ENCODE results near the gene KLHL13. TPM values are rescaled to one million over a fixed set of nuclear protein-coding genes. Genes with fewer than 3 reads are reported as not detected.

KLHL13 gene
- total and polyA plus RNA-seq, 2 experiments from 2014 or later = 18.5 to 44.9 TPM

DNA sequence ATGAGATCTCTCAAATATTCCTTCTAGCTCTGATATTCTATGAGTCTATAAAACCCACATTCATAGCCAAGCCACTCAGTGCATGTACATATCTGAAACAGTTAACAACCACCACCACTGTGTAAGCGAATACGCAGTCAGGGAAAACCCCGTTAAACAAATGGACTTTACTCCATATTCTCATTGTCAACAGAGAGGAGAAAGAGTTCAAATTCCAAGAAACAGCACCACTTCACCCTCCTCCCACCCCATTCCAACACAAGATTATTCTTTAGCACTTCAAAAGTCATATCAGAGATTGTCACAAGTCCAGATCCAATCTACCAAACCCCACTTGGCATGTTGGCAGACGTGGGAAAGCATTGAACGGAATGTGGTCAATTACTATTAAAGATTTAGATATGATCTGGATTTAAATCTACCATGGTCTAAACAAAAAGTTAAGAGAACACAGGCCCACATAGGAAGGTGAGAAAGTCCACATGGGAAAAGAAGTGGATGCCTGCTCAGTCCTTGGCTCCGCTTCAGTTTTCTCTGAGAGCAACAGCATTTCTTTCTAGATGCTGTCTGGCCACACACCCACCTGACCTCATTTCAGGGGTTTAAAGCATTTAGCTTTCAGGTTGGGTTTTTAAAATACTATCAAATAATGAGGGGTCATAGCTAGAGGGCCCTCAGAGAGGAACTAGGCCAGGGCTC is 39.8 kb upstream of the KLHL13 start:
- H3K9me2 ChIP-seq (replicated peaks; ENCODE audit: insufficient read depth) = no peaks in the 10 kb centered on the region
- H4K20me1 ChIP-seq (ENCODE audit: insufficient read depth, poor library complexity, severe bottlenecking) = no peaks in the 10 kb centered on the region
- H3K27ac ChIP-seq = peak overlapping the region; percentile 94

DNA sequence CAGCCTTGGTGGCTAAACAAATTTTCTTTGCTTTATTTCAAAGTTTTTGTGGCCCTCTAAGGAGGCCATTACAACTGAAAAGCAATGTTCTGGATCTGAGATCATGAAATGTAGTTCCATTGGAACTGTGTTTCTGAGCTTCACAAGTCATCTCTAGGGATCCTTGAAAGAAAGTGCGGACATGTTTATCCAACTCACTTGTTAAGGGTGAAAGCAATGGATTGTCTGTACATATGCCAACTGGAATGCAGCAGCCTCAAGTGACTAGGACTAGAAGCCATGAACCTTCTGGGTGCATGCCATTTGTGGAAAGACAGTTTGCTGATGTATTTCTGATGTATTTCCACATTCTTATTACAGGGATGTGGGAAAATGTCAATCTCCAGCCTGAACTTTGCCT is 36.7 kb upstream of the KLHL13 start:
- 92% methylated on average over 1 of the region's 1 CpG for WGBS (ENCODE audit: low lambda C conversion rate, missing lambda C conversion rate)
- no peak for TF ChIP-seq EZH2 (IDR thresholded peaks at IDR 0.05; ENCODE audit: borderline replicate concordance)
- TF ChIP-seq, protein P1, sequence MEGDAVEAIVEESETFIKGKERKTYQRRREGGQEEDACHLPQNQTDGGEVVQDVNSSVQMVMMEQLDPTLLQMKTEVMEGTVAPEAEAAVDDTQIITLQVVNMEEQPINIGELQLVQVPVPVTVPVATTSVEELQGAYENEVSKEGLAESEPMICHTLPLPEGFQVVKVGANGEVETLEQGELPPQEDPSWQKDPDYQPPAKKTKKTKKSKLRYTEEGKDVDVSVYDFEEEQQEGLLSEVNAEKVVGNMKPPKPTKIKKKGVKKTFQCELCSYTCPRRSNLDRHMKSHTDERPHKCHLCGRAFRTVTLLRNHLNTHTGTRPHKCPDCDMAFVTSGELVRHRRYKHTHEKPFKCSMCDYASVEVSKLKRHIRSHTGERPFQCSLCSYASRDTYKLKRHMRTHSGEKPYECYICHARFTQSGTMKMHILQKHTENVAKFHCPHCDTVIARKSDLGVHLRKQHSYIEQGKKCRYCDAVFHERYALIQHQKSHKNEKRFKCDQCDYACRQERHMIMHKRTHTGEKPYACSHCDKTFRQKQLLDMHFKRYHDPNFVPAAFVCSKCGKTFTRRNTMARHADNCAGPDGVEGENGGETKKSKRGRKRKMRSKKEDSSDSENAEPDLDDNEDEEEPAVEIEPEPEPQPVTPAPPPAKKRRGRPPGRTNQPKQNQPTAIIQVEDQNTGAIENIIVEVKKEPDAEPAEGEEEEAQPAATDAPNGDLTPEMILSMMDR (IDR thresholded peaks at IDR 0.05; ENCODE audit: poor library complexity) = no peak
- no peak for TF ChIP-seq EZH2phosphoT487 (IDR thresholded peaks at IDR 0.05; ENCODE audit: low read depth, severe bottlenecking, unreplicated experiment)

More for the DNA sequence above, 39.8 kb upstream of the KLHL13 start:
- Histone ChIP-seq H2AFZ (no peak overlapping the region), H3K36me3 (replicated peaks; ENCODE audit: insufficient read depth, low read depth) (no peaks in the 10 kb centered on the region), H3K79me2 (no peaks in the 10 kb centered on the region), H3K4me3 (no peak overlapping the region), H3K9me3 (ENCODE audit: low read depth) (no peaks in the 10 kb centered on the region), H3K27me3 (no peaks in the 10 kb centered on the region), H3K4me2 (peak overlapping the region; percentile 28), H3K4me1 (ENCODE audit: insufficient read depth) (no peaks in the 10 kb centered on the region)
- WGBS (ENCODE audit: low lambda C conversion rate, missing lambda C conversion rate) = 64% methylated on average over 6 of the region's 6 CpGs
- no peak for TF ChIP-seq EZH2 (IDR thresholded peaks at IDR 0.05; ENCODE audit: borderline replicate concordance)
- TF ChIP-seq EZH2phosphoT487 (IDR thresholded peaks at IDR 0.05; ENCODE audit: low read depth, severe bottlenecking, unreplicated experiment) = no peak
- TF ChIP-seq, protein P1 (IDR thresholded peaks at IDR 0.05; ENCODE audit: poor library complexity) = no peak
- peak; percentile 38 for DNase-seq (ENCODE audit: low spot score)

DNA sequence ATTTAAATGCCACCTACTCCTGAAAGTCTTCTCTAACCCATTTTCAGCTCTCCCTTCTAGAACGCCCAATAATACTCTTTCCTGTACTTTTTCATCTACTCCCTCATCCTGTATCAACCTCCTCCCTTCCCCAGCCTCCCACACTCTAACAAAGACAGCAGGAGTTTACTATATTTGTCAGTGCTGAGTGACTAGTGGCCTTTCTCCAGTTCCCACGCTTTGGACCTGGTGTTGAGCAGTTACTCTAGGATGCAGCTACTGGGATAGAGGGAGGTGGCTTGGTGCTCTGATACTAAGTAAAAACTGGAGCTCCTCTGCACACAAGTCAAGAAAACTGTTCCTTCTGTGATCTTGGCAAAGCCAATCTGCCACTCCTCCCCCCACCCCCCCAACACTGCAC is 36.1 kb upstream of the KLHL13 start:
- WGBS (ENCODE audit: low lambda C conversion rate, missing lambda C conversion rate) = 58% methylated on average over 2 of the region's 2 CpGs
- Histone ChIP-seq H3K4me2 (no peak overlapping the region), H3K9me2 (replicated peaks; ENCODE audit: insufficient read depth) (no peaks in the 10 kb centered on the region)

More for the DNA sequence above, 36.7 kb upstream of the KLHL13 start:
- no peaks in the 10 kb centered on the region for H3K27me3 ChIP-seq
- no peak for DNase-seq (ENCODE audit: low spot score)
- H3K9me3 ChIP-seq (ENCODE audit: low read depth) = no peaks in the 10 kb centered on the region
- H4K20me1 ChIP-seq (ENCODE audit: insufficient read depth, poor library complexity, severe bottlenecking) = no peaks in the 10 kb centered on the region
- no peaks in the 10 kb centered on the region for H3K4me1 ChIP-seq (ENCODE audit: insufficient read depth)
- H3K4me3 ChIP-seq = no peak overlapping the region
- no peaks in the 10 kb centered on the region for H3K79me2 ChIP-seq
- no peak overlapping the region for H2AFZ ChIP-seq
- no peak overlapping the region for H3K27ac ChIP-seq
- no peaks in the 10 kb centered on the region for H3K36me3 ChIP-seq (replicated peaks; ENCODE audit: insufficient read depth, low read depth)
- H3K4me2 ChIP-seq = no peak overlapping the region
- H3K9me2 ChIP-seq (replicated peaks; ENCODE audit: insufficient read depth) = no peaks in the 10 kb centered on the region

More for the DNA sequence above, 36.1 kb upstream of the KLHL13 start:
- Histone ChIP-seq H4K20me1 (ENCODE audit: insufficient read depth, poor library complexity, severe bottlenecking) (no peaks in the 10 kb centered on the region), H2AFZ (no peak overlapping the region), H3K9me3 (ENCODE audit: low read depth) (no peaks in the 10 kb centered on the region), H3K27ac (no peak overlapping the region), H3K79me2 (no peaks in the 10 kb centered on the region), H3K36me3 (replicated peaks; ENCODE audit: insufficient read depth, low read depth) (no peaks in the 10 kb centered on the region), H3K27me3 (no peaks in the 10 kb centered on the region), H3K4me1 (ENCODE audit: insufficient read depth) (no peaks in the 10 kb centered on the region), H3K4me3 (no peak overlapping the region)
- TF ChIP-seq EZH2phosphoT487 (IDR thresholded peaks at IDR 0.05; ENCODE audit: low read depth, severe bottlenecking, unreplicated experiment) (no peak), EZH2 (IDR thresholded peaks at IDR 0.05; ENCODE audit: borderline replicate concordance) (no peak)
- TF ChIP-seq, protein P1 (IDR thresholded peaks at IDR 0.05; ENCODE audit: poor library complexity) = no peak
- no peak for DNase-seq (ENCODE audit: low spot score)
